Measurements from ENCODE around the gene UBE2Q2. TPM values are rescaled to one million over a fixed set of nuclear protein-coding genes. Genes with fewer than 3 reads are reported as not detected.
"Not testable (repeated sequence)": the region's sequence is repeated elsewhere in the genome, so short reads cannot be mapped to it uniquely, and the experiment has no call there.

UBE2Q2 gene
- total and polyA plus RNA-seq, 4 donors: 15.5 to 35.9 (median 21.1) TPM

GRCh38 chr15:75862796-75863195, 19.5 kb downstream of the UBE2Q2 start:
- WGBS, 2 donors: 100% methylated on average over 1 of the region's 1 CpG

GRCh38 chr15:75864213-75865059, 21.2 kb downstream of the UBE2Q2 start:
- 62 to 77% methylated on average over 5 of the region's 5 CpGs for whole genome bisulfite sequencing, 2 donors
- Histone ChIP-seq H3K4me1 (ENCODE audit: control insufficient read depth in 5 of 5, insufficient read depth in 5 of 5, low read length in 5 of 5) (peaks cover 0 to 8% (median 0%) of the 10 kb centered on the region in 5 donors), H3K4me3 (no peak overlapping the region), H3K27ac (ENCODE audit: low read depth in 1 of 2, low read length in 1 of 2) (no peak overlapping the region), H3K36me3 (ENCODE audit: control insufficient read depth in 4 of 4, insufficient read depth in 4 of 4, low read length in 4 of 4) (peaks cover 0 to 11% (median 3%) of the 10 kb centered on the region in 4 donors), H3K27me3 (ENCODE audit: control insufficient read depth in 3 of 3, insufficient read depth in 3 of 3, low read length in 2 of 3) (no peaks in the 10 kb centered on the region), H3K9ac (ENCODE audit: insufficient read depth in 1 of 2, low read length in 2 of 2) (no peak overlapping the region), H3K9me3 (ENCODE audit: control insufficient read depth in 4 of 4, insufficient read depth in 3 of 4, low read length in 3 of 4) (no peaks in the 10 kb centered on the region)
- ATAC-seq (ENCODE audit: insufficient read depth, low FRiP score) (no peak), DNase-seq (peak in 2 of 3 donors; percentile 62 to 79)
- TF ChIP-seq CTCF (IDR thresholded peaks at IDR 0.05; ENCODE audit: control extremely low read depth, extremely low read depth): no peak

More at GRCh38 chr15:75862796-75863195, 19.5 kb downstream of the UBE2Q2 start:
- no peak overlapping the region for H3K9ac ChIP-seq (ENCODE audit: insufficient read depth in 1 of 2, low read length in 2 of 2)
- TF ChIP-seq CTCF (IDR thresholded peaks at IDR 0.05; ENCODE audit: control extremely low read depth, extremely low read depth): no peak
- DNase-seq (no peak), ATAC-seq (ENCODE audit: insufficient read depth, low FRiP score) (no peak)
- H3K4me3 ChIP-seq: no peak overlapping the region
- no peaks in the 10 kb centered on the region for H3K27me3 ChIP-seq (ENCODE audit: control insufficient read depth in 3 of 3, insufficient read depth in 3 of 3, low read length in 2 of 3)
- H3K4me1 ChIP-seq (ENCODE audit: control insufficient read depth in 5 of 5, insufficient read depth in 5 of 5, low read length in 5 of 5): peaks cover 0 to 8% (median 0%) of the 10 kb centered on the region in 5 donors
- no peaks in the 10 kb centered on the region for H3K9me3 ChIP-seq (ENCODE audit: control insufficient read depth in 4 of 4, insufficient read depth in 3 of 4, low read length in 3 of 4)
- H3K27ac ChIP-seq (ENCODE audit: low read depth in 1 of 2, low read length in 1 of 2): no peak overlapping the region
- H3K36me3 ChIP-seq (ENCODE audit: control insufficient read depth in 4 of 4, insufficient read depth in 4 of 4, low read length in 4 of 4): peaks cover 0 to 8% (median 2%) of the 10 kb centered on the region in 4 donors

GRCh38 chr15:75866045-75866444, 22.8 kb downstream of the UBE2Q2 start:
- peaks cover 0 to 13% (median 3%) of the 10 kb centered on the region in 4 donors for H3K36me3 ChIP-seq (ENCODE audit: control insufficient read depth in 4 of 4, insufficient read depth in 4 of 4, low read length in 4 of 4)
- DNase-seq; H3K4me1 ChIP-seq (ENCODE audit: control insufficient read depth in 5 of 5, insufficient read depth in 5 of 5, low read length in 5 of 5); H3K27me3 ChIP-seq (ENCODE audit: control insufficient read depth in 3 of 3, insufficient read depth in 3 of 3, low read length in 2 of 3); ATAC-seq (ENCODE audit: insufficient read depth, low FRiP score); H3K9me3 ChIP-seq (ENCODE audit: control insufficient read depth in 4 of 4, insufficient read depth in 3 of 4, low read length in 3 of 4); H3K27ac ChIP-seq (ENCODE audit: low read depth in 1 of 2, low read length in 1 of 2); H3K4me3 ChIP-seq; H3K9ac ChIP-seq (ENCODE audit: insufficient read depth in 1 of 2, low read length in 2 of 2): not testable (repeated sequence)
- 94 to 95% methylated on average over 1 of the region's 1 CpG for WGBS, 2 donors

- Histone ChIP-seq H3K27me3 (ENCODE audit: control insufficient read depth in 3 of 3, insufficient read depth in 3 of 3, low read length in 2 of 3) (no peaks in the 10 kb centered on the region), H3K9ac (ENCODE audit: insufficient read depth in 1 of 2, low read length in 2 of 2) (no peak overlapping the region), H3K4me1 (ENCODE audit: control insufficient read depth in 5 of 5, insufficient read depth in 5 of 5, low read length in 5 of 5) (peaks cover 0 to 8% (median 0%) of the 10 kb centered on the region in 5 donors), H3K27ac (ENCODE audit: low read depth in 1 of 2, low read length in 1 of 2) (no peak overlapping the region), H3K4me3 (no peak overlapping the region), H3K36me3 (ENCODE audit: control insufficient read depth in 4 of 4, insufficient read depth in 4 of 4, low read length in 4 of 4) (peaks cover 0 to 10% (median 3%) of the 10 kb centered on the region in 4 donors), H3K9me3 (ENCODE audit: control insufficient read depth in 4 of 4, insufficient read depth in 3 of 4, low read length in 3 of 4) (no peaks in the 10 kb centered on the region)
- DNase-seq (no peak), ATAC-seq (ENCODE audit: insufficient read depth, low FRiP score) (no peak)
- TF ChIP-seq CTCF (IDR thresholded peaks at IDR 0.05; ENCODE audit: control extremely low read depth, extremely low read depth): no peak
Observed at GRCh38 chr15:75866916-75867315, 23.7 kb downstream of the UBE2Q2 start.

Data from lung (tissue), 12 donors.